HG03039 (cell line): ENCODE results near the gene MYBPH.

Experiments used
- ATAC-seq: cut with Tn5 transposase; IDR thresholded peaks from one replicate; pipeline ENCODE4 v1.9.1; 2021; ENCODE audit warnings: mild to moderate bottlenecking, moderate library complexity; ENCODE audit not compliant: unreplicated experiment

MYBPH gene

DNA sequence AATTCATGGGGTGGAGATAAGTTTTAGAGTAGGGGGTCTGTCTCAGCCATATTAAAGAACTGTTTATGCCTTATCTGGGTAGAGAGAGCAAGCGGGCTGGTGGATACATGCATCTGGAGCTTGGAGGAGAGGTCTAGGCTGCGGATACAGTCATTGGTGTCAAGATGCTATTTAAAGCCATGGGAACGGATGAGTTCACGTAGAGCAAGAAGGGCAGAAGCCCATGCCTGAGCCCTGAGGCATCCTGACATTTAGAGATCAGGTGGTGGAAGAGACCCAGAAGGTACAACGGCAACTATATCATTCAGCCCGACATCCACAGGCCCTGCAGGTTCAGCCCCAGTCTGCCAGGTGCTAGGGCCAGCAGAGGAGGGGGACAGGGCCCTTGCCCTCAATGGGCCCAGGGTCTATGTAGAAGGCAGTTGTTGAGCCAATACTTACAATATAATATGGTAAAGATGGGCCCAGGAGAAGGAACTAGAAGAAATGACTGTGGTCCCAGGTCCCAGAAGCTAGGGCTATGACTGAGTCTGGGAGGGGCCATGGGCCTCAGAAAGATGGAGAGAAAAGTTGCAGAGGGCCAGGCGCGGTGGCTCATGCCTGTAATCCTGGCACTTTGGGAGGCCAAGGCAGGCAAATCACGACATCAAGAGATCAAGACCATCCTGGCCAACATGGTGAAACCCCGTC lies 26.0 kb upstream of the MYBPH start:
- no peak for ATAC-seq

DNA sequence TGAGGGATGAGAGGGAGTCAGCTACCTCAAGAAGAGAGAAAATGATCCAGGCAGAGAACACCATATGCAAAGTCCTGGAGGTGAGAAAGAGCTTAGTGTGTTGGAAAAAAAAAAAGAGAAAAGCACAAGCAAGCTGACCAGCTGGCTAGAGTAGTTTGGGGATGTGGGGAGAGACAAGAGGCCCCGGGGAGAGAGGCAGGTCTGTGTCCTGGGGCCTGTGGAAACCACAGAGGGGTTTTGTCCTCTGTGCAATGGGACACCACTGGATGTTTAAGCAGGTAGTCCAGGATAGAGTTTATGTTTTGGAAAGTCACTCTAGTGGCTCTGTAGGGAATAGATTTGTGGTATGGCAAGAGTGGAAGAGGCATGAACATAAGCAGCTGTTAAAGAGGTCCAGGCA lies 25.3 kb upstream of the MYBPH start:
- ATAC-seq: no peak

DNA sequence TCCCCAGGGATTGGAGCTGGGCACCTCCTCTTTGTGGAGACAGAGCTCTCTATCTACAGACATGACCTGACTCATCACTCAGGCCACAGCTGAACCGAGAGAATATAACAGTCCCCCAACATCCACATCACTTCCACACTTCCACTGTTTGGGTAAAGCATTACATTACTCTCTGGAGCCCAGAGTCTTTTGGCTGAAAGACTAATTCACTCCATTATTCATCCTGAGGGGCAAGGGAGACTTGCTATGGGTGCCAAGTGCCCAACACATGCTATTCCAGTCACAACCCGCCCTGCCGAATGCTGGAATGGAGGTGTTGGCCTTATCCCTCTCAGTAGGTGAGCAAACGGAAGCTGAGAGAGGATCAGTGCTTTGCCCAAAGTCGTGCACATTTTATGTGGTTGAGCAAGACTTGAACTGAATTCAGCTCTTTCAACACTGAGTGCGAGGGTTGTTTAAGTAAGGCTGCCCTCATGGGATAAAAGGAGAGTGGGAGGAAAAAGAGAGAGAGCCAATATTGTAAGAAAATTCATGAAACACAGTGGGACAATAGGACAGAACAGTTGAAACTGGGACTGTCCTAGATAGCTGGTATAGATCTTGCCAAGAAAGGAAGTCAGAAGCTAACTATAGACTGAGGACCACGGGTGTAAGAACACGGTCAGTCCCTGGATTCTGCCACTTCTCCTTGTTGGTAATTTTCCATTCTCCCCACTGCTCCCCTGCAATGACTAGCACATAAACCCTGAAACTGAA lies 24.4 kb upstream of the MYBPH start:
- ATAC-seq: no peak

DNA sequence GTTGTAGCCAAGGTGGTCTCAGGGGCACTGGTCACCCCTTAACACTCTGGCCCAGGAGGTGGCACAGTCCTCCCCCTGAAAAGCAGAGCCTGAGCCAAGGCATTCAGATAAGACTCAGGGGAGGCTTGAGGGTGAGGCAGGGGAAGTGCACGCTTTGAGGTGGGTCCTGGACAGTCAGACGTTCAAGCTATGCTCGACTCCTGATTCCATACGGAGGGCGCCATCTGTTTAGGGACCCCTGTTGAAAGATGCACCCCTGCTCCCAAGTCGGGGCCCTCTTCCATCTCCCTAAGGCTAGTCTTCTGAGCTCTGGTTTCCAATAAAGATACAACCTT lies 23.8 kb upstream of the MYBPH start:
- ATAC-seq: no peak

DNA sequence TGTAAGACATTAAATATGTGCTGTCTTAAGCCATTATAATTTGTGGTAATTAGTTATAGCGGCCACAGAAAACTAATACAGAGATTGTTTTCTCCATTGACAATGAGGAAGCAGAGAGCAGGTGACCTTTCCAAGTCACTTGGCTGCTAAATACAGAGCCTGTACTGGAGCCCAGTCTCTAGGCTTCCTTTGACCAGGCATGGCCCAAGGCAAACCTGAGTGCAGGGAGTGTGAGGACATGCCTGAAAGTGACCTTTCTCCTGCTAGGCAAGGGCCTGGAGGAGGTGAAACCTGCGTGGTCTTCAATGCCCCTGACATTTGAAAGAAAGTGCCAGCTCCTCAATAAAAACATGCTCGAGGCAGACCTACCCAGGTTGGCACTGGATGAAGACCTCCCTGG lies 23.4 kb upstream of the MYBPH start:
- no peak for ATAC-seq

DNA sequence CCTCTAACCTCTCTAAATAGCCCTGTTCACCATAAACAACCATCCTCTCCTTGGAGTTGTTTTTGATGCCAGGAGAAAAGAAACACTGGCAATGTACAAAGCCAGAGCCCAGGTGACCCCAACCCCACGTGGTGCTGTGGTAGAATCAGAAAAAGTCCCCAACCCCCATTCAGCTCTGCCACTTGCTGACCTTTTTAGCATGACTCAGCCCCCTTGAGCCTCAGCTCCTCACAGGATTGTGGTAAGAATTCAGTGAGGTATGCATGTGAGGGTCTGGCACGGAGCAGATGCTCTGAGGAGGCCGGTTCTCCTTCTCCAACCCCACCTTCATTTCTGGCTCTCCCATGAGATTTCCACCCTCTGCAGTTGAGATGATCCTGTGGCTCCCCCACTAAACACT lies 22.0 kb upstream of the MYBPH start:
- no peak for ATAC-seq

DNA sequence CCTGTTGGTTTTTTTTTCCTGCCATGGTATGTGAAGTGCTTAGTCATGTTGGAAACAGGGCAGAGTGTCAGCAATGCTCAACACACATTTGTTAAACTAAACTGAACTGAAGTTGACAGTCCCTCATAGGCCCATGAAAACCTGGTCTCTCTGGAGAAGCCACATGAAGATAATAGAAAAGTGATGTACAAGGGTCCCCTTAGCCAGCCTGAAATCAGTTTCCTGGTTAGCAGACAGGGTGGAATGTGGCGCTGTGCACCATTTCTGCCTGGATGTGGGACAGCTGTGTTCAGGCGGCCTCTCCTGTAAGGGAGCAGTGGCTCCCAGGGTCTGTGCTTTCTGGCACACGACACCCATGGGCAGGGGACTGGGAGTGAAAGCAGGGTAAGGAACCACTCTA lies 20.7 kb upstream of the MYBPH start:
- ATAC-seq: no peak

DNA sequence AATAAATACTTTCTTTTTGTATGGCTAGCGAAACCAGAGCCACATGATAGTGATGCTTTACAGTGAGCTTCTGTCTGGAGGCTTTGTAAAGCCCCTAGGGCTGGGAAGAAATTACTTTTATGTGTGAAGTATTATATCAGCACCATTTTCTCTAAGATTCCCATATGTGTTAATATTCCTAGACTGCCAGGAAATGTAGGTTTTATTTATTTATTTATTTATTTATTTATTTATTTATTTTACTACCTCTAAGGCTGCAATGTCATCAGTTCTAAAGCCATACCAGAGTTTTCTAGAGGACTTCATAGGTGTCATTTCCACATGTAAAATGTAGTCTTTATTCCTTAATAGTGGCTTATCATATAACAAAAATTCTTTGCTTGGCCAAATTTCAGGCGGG lies 15.3 kb upstream of the MYBPH start:
- no peak for ATAC-seq

DNA sequence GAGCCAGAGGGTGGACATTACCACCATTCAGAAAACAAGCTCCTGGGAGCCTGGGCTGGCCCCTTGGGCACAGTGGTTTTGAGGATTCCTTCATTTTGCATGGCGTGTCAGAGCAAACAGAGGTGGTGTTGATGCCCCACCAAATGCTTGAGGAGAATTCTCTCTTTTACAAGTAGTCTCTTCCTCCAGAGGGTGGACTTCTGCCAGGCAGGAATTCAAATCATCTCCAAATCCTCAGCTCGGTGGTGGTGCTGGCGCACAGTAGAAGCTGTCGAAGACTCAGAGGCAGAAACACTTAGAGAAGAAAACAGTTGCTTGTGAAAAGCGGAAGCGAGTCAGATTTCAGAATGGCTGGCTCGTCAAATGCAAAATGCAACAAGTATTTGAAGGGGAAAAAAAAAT lies 14.3 kb upstream of the MYBPH start:
- ATAC-seq: no peak

DNA sequence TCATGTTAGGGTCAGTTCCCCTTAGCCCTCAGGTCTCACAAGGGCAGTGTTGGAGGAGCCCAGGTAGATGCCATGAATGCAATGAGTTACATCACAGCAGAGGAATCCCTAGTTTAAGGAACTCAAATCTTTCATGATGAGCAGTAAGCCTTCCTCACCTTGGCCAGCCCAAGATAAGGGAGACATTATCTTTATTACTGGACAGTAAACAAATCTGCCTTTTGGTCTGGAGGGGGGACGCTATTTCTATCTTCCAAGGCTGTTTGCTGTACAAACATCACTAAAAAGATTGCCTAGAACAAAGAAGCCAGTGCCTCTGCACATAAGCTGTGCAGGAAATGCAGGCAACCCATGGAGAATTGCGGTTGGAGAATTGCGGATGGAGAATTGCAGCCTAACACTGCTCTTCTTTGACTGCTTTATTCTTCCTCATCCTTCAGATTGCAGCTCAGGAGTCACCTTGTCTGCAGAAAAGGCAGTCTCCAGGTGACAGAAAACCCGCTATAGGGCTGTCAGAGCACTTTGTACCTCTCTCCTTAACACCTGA lies 13.1 kb upstream of the MYBPH start:
- ATAC-seq: no peak

DNA sequence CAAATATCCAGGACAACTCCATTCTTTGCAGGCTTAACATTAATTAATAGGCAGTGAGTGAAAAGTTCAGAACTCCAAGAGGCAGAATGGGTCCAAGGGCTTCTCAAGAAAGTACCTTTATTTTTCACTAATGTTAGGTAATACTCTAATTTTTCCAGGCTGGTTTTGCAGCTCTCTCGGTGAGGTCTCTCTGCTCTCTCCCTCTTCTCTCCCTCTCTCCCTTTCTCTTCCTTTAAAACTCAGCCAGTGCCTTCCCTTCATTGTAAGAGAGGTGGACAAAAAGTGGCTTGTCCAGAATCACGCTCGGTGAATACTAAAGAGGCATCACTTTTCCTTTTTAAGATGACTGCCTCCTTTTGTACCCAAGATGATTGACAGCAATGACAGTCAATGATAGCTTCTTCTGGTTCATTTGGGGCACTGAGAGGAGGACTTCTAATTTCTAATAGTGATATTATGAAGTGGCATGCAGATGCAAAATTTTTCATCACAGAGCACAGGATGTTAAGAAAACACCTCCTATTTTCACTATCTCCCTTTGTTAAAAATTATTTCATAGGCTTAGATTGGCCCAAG lies 12.2 kb upstream of the MYBPH start:
- ATAC-seq: no peak

DNA sequence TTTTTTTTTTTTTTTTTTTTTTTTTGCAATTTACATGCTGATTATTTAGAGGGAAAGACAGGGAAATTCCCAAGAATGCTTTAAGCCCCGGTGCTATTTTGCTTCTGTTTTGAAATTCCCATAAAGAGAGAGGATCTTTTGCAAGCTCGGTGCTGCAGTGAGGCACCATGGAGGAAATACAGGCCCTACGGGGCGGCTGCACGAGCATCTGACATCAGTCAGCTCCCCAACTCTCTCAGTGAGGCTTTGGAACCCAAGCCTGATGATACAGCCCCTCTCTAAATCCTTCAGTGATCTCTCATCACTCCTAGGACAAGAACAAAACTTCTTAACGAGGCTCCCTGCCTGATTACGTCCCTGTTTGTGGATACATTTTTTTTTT lies 11.7 kb upstream of the MYBPH start:
- no peak for ATAC-seq

DNA sequence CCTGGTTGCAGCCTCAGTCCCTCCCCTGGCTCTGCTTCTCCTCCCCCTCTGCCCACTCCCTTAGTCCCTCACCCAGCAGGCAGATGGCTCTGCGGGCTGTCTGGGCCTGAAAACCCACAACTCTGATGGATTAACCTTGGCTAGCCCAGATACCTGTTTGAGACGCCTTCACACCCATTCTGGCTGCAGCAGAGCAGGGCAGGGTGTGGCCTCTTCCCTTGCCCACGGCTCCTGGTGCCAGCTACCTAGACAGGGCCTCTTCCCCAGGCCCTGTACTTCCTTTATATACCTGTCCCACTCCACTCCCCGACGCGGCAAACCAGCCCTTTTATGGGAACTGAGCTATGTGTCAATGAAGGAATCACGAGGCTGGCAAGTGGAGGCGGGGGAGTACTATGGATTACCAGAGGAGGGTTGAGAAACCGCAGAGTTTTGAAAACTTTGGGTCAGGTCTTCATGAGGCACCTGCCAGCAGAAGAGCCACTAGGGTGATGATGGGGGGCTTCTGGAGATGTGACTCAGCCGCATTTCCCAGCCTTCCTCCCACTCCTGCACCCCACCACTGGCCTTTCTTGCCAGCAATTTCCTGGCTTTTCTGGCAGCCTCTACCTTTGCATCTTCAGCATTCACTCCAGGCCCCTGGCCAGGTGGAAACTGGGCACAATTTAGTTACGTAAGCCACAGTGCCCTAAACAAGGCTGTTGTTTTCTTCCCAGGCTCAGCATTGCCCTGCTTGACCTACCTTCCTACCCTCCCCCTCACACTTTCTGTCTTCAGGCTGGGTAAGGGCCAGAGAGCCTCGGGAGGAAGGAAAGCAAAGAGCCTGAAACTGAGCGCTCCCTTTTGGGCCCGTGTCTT lies 11.0 kb upstream of the MYBPH start, which contains the start of gene CHI3L1:
Gene CHI3L1 (minus strand): TSS at position 259 of the 858 bp plus-strand sequence. CDS start 81 bp downstream, at position 178.
- ATAC-seq: no peak

DNA sequence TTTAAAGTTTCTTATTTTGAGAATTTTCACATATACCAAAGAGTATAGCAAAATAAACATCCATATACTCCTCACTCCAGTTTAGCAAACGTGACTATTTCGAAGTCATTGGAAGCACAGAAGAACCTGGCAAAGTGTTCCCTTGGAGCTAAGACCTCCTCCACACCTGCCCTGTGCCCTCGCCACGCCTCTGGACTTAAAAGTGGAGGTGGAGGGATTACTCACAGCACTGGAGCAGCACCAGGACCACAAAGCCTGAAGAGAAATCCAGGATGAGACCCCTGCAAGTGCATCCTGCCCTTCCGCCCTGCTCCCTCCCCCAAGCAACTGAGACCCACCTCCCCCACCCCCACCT lies 10.4 kb upstream of the MYBPH start:
- no peak for ATAC-seq

DNA sequence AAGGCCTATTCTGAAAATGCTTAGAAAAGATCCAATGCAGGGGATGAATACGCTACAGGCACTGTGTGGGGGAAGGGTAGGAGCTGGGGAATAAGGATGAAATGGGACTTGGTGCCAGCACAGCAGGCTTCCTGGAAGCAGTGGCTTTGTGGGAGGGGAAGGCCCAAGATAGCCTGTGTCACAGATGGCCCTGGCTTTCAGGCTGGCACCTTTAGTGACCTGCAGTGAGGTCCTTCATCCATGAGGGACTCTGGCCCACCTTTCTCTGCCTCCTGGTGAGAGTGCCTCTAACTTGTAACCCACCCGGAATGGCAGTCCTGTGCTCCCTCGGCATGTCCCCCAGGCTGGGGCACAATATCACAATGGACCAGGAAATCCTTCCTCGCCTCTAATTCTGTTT lies 10.0 kb upstream of the MYBPH start:
- ATAC-seq: no peak

DNA sequence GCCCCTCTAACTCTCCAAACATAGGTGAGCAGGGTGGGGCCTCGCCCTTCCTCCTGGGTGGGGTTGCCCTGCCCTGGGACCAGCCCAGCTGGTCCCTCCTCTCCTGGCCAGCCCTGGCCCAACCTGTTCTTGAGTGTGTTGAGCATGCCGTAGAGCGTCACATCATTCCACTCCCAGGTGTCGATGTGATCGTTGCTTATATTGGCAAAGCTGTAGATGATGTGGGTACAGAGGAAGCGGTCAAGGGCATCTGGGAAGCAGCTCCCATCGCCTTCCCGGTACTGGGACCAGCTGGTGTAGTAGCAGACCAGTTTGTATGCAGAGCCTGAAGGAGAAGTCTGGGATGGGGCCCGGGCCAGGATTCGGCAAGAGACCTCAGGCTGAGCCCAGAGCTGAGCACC lies 9.4 kb upstream of the MYBPH start:
- ATAC-seq: no peak

DNA sequence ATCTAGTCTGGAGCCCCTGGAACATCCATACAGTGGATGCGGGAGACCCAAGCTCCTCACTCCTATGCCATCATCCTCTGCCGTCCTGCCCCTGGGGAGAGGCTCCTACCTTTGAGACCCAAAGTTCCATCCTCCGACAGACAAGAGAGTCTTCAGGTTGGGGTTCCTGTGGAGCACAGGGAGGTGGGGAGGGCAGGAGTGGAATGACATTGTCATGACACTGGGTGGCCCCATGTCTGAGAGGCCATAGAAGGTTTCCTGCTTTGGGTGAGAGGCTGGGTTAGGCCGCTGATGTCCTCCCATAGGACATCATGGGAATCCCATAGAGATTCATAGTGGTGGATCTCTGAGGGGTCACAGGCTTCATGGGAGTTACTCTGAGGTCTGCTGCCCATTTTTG lies 8.8 kb upstream of the MYBPH start:
- ATAC-seq: no peak

DNA sequence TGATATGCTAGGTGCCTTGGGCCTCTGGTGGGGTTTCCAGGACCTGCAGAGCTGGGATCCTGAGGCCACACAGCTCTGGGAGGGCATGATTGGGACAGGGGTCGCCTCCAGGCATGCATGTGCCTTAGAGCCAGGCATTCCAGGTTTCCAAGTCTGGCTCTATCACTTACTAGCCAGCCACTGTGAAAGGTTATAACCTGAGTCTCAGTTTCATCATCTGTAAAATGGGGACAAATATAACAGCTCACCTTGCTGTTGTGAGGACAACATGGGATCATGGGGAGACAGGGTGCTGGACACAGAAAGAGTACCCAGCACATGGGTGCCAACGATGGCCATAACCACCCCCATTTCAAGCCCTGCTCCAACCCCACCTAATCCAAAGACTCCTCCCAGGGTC lies 8.2 kb upstream of the MYBPH start:
- no peak for ATAC-seq

DNA sequence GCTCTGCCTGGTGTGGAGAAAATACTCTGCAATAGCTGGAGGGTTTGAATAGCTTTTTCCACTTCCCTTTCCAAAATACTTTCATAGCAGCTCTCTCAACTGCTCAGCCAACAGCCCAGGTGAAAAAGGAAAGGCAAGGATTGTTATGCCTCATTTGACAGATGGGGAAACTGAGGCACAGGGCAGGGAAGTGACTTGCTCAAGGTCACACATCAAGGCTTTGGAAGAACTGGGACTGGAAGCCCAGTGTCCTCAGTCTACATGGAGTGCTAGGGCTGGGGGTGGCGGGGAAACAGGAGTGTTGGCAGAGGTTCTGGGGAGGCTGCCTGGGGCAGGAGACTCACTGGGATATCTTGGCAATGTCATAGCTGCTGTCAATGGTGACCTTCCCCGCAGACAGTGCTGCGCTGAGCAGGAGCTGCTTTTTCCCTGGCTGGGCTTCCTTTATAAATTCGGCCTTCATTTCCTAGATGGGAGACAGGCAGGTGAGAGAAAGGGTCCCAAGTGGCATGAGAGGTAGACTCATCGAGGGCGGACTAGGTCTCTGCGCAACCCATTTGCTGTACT lies 6.8 kb upstream of the MYBPH start:
- no peak for ATAC-seq

DNA sequence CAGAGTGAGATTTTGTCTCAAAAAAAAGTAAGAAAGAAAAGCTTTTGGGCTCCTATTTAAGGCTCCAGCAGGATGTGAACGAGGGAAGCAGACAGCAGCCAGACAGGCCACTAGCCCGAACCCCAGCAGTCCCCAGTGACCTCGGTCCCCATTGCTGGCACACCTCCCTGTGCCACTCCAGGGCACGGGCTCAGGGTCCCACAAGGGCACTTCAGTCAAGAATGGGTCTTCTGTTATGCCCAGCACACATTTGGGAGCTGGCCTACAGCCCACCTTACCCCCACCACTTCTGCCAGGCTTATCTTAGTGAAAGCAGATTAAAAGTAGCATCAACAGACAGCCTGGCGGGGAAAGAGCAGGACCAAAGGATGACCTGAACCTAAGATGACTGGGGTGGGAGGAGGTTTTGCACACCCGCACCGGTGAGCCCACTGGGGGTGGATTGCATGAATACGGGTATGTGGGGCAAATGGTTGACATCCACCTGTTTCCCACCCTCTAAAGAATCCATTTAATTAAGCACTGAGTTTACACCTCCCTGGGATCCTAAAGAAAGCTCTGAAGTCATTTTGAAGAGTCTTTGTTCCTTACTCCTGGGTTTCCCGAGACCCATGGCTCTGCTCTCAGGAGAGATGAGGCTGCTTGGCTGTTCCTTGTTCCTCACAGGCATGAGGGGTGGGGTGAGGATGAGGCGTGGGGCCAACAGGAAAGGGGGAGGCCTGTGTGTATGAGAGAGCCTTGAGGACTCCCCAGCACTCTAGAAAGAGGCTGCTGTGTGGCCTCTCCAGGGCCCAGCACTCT lies 6.2 kb upstream of the MYBPH start:
- ATAC-seq: no peak
